ENCODE data around the gene ZMYND8. TPM values are rescaled to one million over a fixed set of nuclear protein-coding genes. Genes with fewer than 3 reads are reported as not detected.

Gene ZMYND8
- total and polyA plus RNA-seq, 2 of the 4 experiments (the other 2 are of a cell fraction) = 24.0 to 28.2 TPM

GRCh38 chr20:47361057-47361915, 4.8 kb upstream of the ZMYND8 start:
- CTCF ChIA-PET = interaction anchor here (0.9 to 1.3 kb wide), 2 partner anchors 23 to 35 kb away, joined by 3 to 5 read pairs; no protein-coding TSS in a partner anchor
- Histone ChIP-seq H4K5ac (ENCODE audit: low read depth, low read length) (peak overlapping the region; percentile 86), H2BK20ac (ENCODE audit: low read depth, low read length) (peak overlapping the region; percentile 89), H3K4ac (ENCODE audit: low read depth, low read length) (peak overlapping the region; percentile 98), H4K91ac (ENCODE audit: insufficient read depth, low read depth, low read length) (peak overlapping the region; percentile 99), H4K20me1 (ENCODE audit: insufficient read depth, low read length) (no peaks in the 10 kb centered on the region), H3K56ac (ENCODE audit: extremely low read depth, insufficient read depth, low read length) (peak overlapping the region; percentile 98; the same call in 1 of the 2 replicates), H3K4me2 (ENCODE audit: low read depth, low read length) (peak overlapping the region; percentile 41), H3K18ac (ENCODE audit: low read depth, low read length) (peak overlapping the region; percentile 91), H3K79me1 (ENCODE audit: low read depth in 1 of 2, low read length in 2 of 2) (peaks cover 0 to 7% of the 10 kb centered on the region in 2 experiments; a peak in 3 of 4 replicates), H3K23ac (ENCODE audit: low read depth, low read length) (peak overlapping the region; percentile 44; the same call in 1 of the 2 replicates), H3K9me1 (ENCODE audit: insufficient read depth, low read length) (peaks cover 10% of the 10 kb centered on the region), H3K9me3 (ENCODE audit: control insufficient read depth, insufficient read depth, low read length) (no peaks in the 10 kb centered on the region), H3K14ac (replicated peaks; ENCODE audit: low read depth, low read length) (peak overlapping the region; percentile 76), H3K9ac (ENCODE audit: low read depth, low read length) (peak overlapping the region; percentile 77), H2BK5ac (ENCODE audit: low read depth, low read length, poor library complexity, severe bottlenecking) (peak overlapping the region; percentile 93), H3K27me3 (ENCODE audit: control insufficient read depth, insufficient read depth, low read length) (no peaks in the 10 kb centered on the region), H2AK9ac (replicated peaks; ENCODE audit: low read depth, low read length, poor library complexity) (peak overlapping the region; percentile 95), H2AK5ac (ENCODE audit: low read depth, low read length) (peak overlapping the region; percentile 100), H2AFZ (replicated peaks; ENCODE audit: low read length, poor library complexity) (peak overlapping the region; percentile 69), H4K8ac (ENCODE audit: low read depth in 2 of 2, low read length in 2 of 2) (peak overlapping the region; percentile 97 to 98; a peak in 3 of 4 replicates), H3K27ac (ENCODE audit: insufficient read depth, low read length) (peak overlapping the region; percentile 98), H2BK15ac (ENCODE audit: low read depth, low read length) (peak overlapping the region; percentile 80; the same call in 2 of the 3 replicates), H2BK120ac (ENCODE audit: low read depth, low read length) (peak overlapping the region; percentile 99), H3K4me1 (ENCODE audit: control insufficient read depth, insufficient read depth, low read length) (peaks cover 42% of the 10 kb centered on the region), H3K4me3 (ENCODE audit: insufficient read depth, low read depth, low read length) (no peak overlapping the region), H3K36me3 (ENCODE audit: control insufficient read depth, insufficient read depth, low read length) (no peaks in the 10 kb centered on the region)
- 88% methylated on average over 5 of the region's 18 CpGs; no CpG with 5 or more reads in 1 of the 2 experiments for WGBS, 2 experiments (ENCODE audit: extremely low coverage in 2 of 2, insufficient read length in 1 of 2)
- TF ChIP-seq RFX5 (IDR thresholded peaks at IDR 0.05; ENCODE audit: low read depth, low read length) (no peak), POLR2A (IDR thresholded peaks at IDR 0.05; ENCODE audit: low read depth, low read length) (no peak), MXI1 (IDR thresholded peaks at IDR 0.05; ENCODE audit: borderline replicate concordance, low read depth, low read length) (no peak), MAZ (IDR thresholded peaks at IDR 0.05; ENCODE audit: borderline replicate concordance, low read depth, low read length) (no peak), NFE2L2 (IDR thresholded peaks at IDR 0.05; ENCODE audit: low read depth, low read length) (no peak), CEBPB (IDR thresholded peaks at IDR 0.05; ENCODE audit: low read depth, low read length) (no peak), CHD1 (IDR thresholded peaks at IDR 0.05; ENCODE audit: low read depth, low read length) (no peak), SMC3 (IDR thresholded peaks at IDR 0.05; ENCODE audit: low read depth, low read length) (no peak), RCOR1 (IDR thresholded peaks at IDR 0.05; ENCODE audit: insufficient replicate concordance, low read length) (no peak), BHLHE40 (IDR thresholded peaks at IDR 0.05; ENCODE audit: low read depth, low read length) (no peak)
- POLR2A ChIA-PET (ENCODE audit: unreplicated experiment) = interaction anchor here (0.6 to 1.3 kb wide), 5 partner anchors 11 to 57 kb away, joined by 3 to 11 read pairs (median 5); no protein-coding TSS in a partner anchor
- no TSS peak for BruUV-seq (replicated peaks)
- DNase-seq (no peak), ATAC-seq (ENCODE audit: low read depth) (no peak)
- dilution Hi-C loops (cut with HindIII; ENCODE audit: low sequenced_read_pairs, unreplicated experiment) (no loop called here), in situ Hi-C loops (cut with MboI; ENCODE audit: low sequenced_read_pairs) (no loop called here), intact Hi-C loops (cut with micrococcal nuclease) (loop anchor here (2.0 kb wide), 1 partner anchor 86 kb away; no protein-coding TSS in a partner anchor)

Data from IMR-90 (cell line).